Stimulated activated CD8-positive, alpha-beta memory T cell treated with anti-CD3 and anti-CD28 coated beads, Interleukin-12 subunit alpha, Interleukin-12 subunit beta, amount 100 ng/mL, for 24 hours (primary cell): Measurements from ENCODE around the gene DNAL4.

Experiments
- DNase-seq: peaks from one replicate; pipeline ENCODE4 v3.0.0-alpha.2; 2020; ENCODE audit errors: extremely low read depth

Gene DNAL4

GRCh38 chr22:38758276-38758945, 35.5 kb downstream of the DNAL4 start:
- peak; percentile 57 for DNase-seq

GRCh38 chr22:38757464-38757757, 36.5 kb downstream of the DNAL4 start:
- DNase-seq: no peak

GRCh38 chr22:38756711-38757463, 37.1 kb downstream of the DNAL4 start:
- no peak for DNase-seq

- peak; percentile 83 for DNase-seq
Observed at GRCh38 chr22:38755911-38756532, 37.9 kb downstream of the DNAL4 start, which contains the start of gene SUN2. Gene SUN2 (minus strand): TSS chr22:38755998. CDS start chr22:38752628, 3,370 bp downstream.

GRCh38 chr22:38755155-38755910, 38.6 kb downstream of the DNAL4 start:
- no peak for DNase-seq

GRCh38 chr22:38754751-38755154, 39.2 kb downstream of the DNAL4 start:
- no peak for DNase-seq

GRCh38 chr22:38753948-38754750, 39.8 kb downstream of the DNAL4 start:
- DNase-seq: no peak

GRCh38 chr22:38751422-38752346, 42.3 kb downstream of the DNAL4 start:
- no peak for DNase-seq

- no peak for DNase-seq
Observed at GRCh38 chr22:38751066-38751421, 42.9 kb downstream of the DNAL4 start.

GRCh38 chr22:38750638-38751037, 43.3 kb downstream of the DNAL4 start:
- DNase-seq: no peak

- DNase-seq: no peak
Observed at GRCh38 chr22:38750104-38750503, 43.8 kb downstream of the DNAL4 start.

GRCh38 chr22:38748487-38749136, 45.3 kb downstream of the DNAL4 start:
- DNase-seq: no peak

- no peak for DNase-seq
Observed at GRCh38 chr22:38745676-38746460, 48.1 kb downstream of the DNAL4 start.

- no peak for DNase-seq
Observed at GRCh38 chr22:38744981-38745380, 49.0 kb downstream of the DNAL4 start.

GRCh38 chr22:38742176-38742942, 51.6 kb downstream of the DNAL4 start:
- DNase-seq: no peak

- no peak for DNase-seq
Observed at GRCh38 chr22:38741576-38741975, 52.4 kb downstream of the DNAL4 start.

GRCh38 chr22:38741166-38741565, 52.8 kb downstream of the DNAL4 start:
- DNase-seq: no peak

GRCh38 chr22:38740754-38741153, 53.2 kb downstream of the DNAL4 start:
- no peak for DNase-seq
